HG03558 (cell line): Measurements from ENCODE around the gene DXO.
A peak's percentile ranks its signal among the peaks of the same experiment; 100 is the strongest.

Experiments used
- ATAC-seq: cut with Tn5 transposase; IDR thresholded peaks from one replicate; pipeline ENCODE4 v1.9.1; 2021; ENCODE audit warnings: moderate number of reproducible peaks; ENCODE audit not compliant: unreplicated experiment; ENCODE audit errors: extremely low read depth

The DXO gene

GRCh38 chr6:31961616-31962015 is 10.3 kb downstream of the DXO start:
- ATAC-seq = no peak

- peak; percentile 89 for ATAC-seq
These were observed 12.9 kb downstream of the DXO start, which contains the start of the genes NELFE and SKIC2 for GRCh38 chr6:31958741-31959739. Gene NELFE (minus strand): TSS chr6:31958971. CDS start chr6:31958446, 525 bp downstream. Gene SKIC2 (plus strand): TSS chr6:31959175. CDS start chr6:31959193, 18 bp downstream.

- ATAC-seq = no peak
These were observed 13.6 kb downstream of the DXO start for GRCh38 chr6:31958412-31958740.

GRCh38 chr6:31956796-31957195 is 15.1 kb downstream of the DXO start:
- no peak for ATAC-seq

- ATAC-seq = no peak
These were observed 17.4 kb downstream of the DXO start for GRCh38 chr6:31954511-31954910.

- no peak for ATAC-seq
These were observed 19.0 kb downstream of the DXO start for GRCh38 chr6:31952890-31953289.

GRCh38 chr6:31952140-31952805 is 19.7 kb downstream of the DXO start:
- ATAC-seq = no peak

- ATAC-seq = no peak
These were observed 21.9 kb downstream of the DXO start for GRCh38 chr6:31949926-31950548.

- ATAC-seq = no peak
These were observed 23.1 kb downstream of the DXO start for GRCh38 chr6:31948753-31949413.

- no peak for ATAC-seq
These were observed 23.6 kb downstream of the DXO start for GRCh38 chr6:31948306-31948705.

- no peak for ATAC-seq
These were observed 24.1 kb downstream of the DXO start for GRCh38 chr6:31947864-31948263.

GRCh38 chr6:31947070-31947675 is 24.8 kb downstream of the DXO start:
- no peak for ATAC-seq

GRCh38 chr6:31946370-31946885 is 25.5 kb downstream of the DXO start:
- ATAC-seq = no peak

- no peak for ATAC-seq
These were observed 26.2 kb downstream of the DXO start, which contains the start of gene CFB for GRCh38 chr6:31945507-31946369. Gene CFB (plus strand): TSS chr6:31946095. CDS start chr6:31946222, 127 bp downstream.

GRCh38 chr6:31945154-31945506 is 26.8 kb downstream of the DXO start:
- no peak for ATAC-seq

- ATAC-seq = no peak
These were observed 28.2 kb downstream of the DXO start for GRCh38 chr6:31943742-31944141.

GRCh38 chr6:31940256-31940664 is 31.7 kb downstream of the DXO start:
- ATAC-seq = no peak

GRCh38 chr6:31935823-31936222 is 36.1 kb downstream of the DXO start:
- no peak for ATAC-seq

- ATAC-seq = no peak
These were observed 36.9 kb downstream of the DXO start for GRCh38 chr6:31935021-31935420.
